Natural killer cell (primary cell): ENCODE data around the gene TMEM161A. TPM values are rescaled to one million over a fixed set of nuclear protein-coding genes. Genes with fewer than 3 reads are reported as not detected.

Experiments
- ATAC-seq, 3 donors: fragments of 150-1000 bp in 2 of 3; fragments of 200-7000 bp in 1 of 3; cut with Tn5 transposase; 1 replicate in 1 of 3; 2 replicates in 2 of 3; pipeline ENCODE4 v1.10.0; 2021; ENCODE audit warnings: mild to moderate bottlenecking in 2 of 3, moderate library complexity in 2 of 3
- DNase-seq, 2 donors: peaks; one replicate each; pipeline versions ENCODE4 v3.0.0 to v3.0.0-alpha.2; 2013 to 2021; ENCODE audit warnings: mixed read lengths in 1 of 2
- H3K27ac ChIP-seq: one replicate; pipeline ENCODE4 v1.5.1; 2013; ENCODE audit warnings: mild to moderate bottlenecking, low read length
- H3K27me3 ChIP-seq: one replicate; pipeline ENCODE4 v1.6.1; 2013; ENCODE audit warnings: low read length; ENCODE audit not compliant: control insufficient read depth, insufficient read depth
- H3K36me3 ChIP-seq: one replicate; pipeline ENCODE4 v1.6.1; 2013; ENCODE audit warnings: low read length; ENCODE audit not compliant: control insufficient read depth, insufficient read depth
- H3K4me1 ChIP-seq: one replicate; pipeline ENCODE4 v1.6.1; 2013; ENCODE audit warnings: low read length; ENCODE audit not compliant: control insufficient read depth, insufficient read depth
- H3K4me3 ChIP-seq: one replicate; pipeline ENCODE4 v1.5.1; 2013; ENCODE audit warnings: low read length
- H3K9me3 ChIP-seq: one replicate; pipeline ENCODE4 v1.6.1; 2013; ENCODE audit warnings: low read length; ENCODE audit not compliant: control insufficient read depth, insufficient read depth
- H3K27ac Mint-ChIP-seq, 2 donors: one replicate each; pipeline ENCODE4 v1.8.0; 2022; ENCODE audit warnings: mild to moderate bottlenecking in 2 of 2, mixed read lengths in 2 of 2, moderate library complexity in 1 of 2
- H3K27me3 Mint-ChIP-seq, 2 donors: one replicate each; pipeline ENCODE4 v1.8.0; 2022; ENCODE audit warnings: low read depth in 2 of 2, mixed read lengths in 2 of 2
- H3K36me3 Mint-ChIP-seq: one replicate; pipeline ENCODE4 v1.8.0; 2022; ENCODE audit warnings: mixed read lengths
- H3K4me1 Mint-ChIP-seq, 2 donors: one replicate each; pipeline ENCODE4 v1.8.0; 2022; ENCODE audit warnings: mixed read lengths in 2 of 2
- H3K4me3 Mint-ChIP-seq: one replicate; pipeline ENCODE4 v1.8.0; 2022; ENCODE audit warnings: mild to moderate bottlenecking, moderate library complexity, mixed read lengths
- H3K9me3 Mint-ChIP-seq, 2 donors: one replicate each; pipeline ENCODE4 v1.8.0; 2022; ENCODE audit warnings: mixed read lengths in 2 of 2
- WGBS: methylation state at CpG from one replicate; pipeline ENCODE4 v1.1.7; 2013; ENCODE audit warnings: missing lambda C conversion rate; ENCODE audit not compliant: insufficient coverage; 5-methylcytosine and 5-hydroxymethylcytosine counted together
- intact Hi-C: fragments of 100-400 bp; cut with micrococcal nuclease; formaldehyde crosslinking; loops from one replicate; pipeline ENCODE4 v1.14.2; 2022
- total RNA-seq, 4 donors: library from RNA; stranded (reverse); fragments of 120-200 nt in 1 of 4; gene quantifications; one replicate each; pipeline versions ENCODE4 v1.2.3 to v1.2.4, GENCODE V29; 2013 to 2022
- TF ChIP-seq, protein P1 (sequence below): fragments of 200-600 bp; IDR thresholded peaks from one replicate; pipeline ENCODE4 v1.8.0; 2022; ENCODE audit warnings: antibody characterized with exemption

The TMEM161A gene
- total RNA-seq, 3 donors from 2014 or later (not counting 1 experiment from before 2014, with no cell fraction given) = 13.9 to 16.5 (median 14.2) TPM

DNA sequence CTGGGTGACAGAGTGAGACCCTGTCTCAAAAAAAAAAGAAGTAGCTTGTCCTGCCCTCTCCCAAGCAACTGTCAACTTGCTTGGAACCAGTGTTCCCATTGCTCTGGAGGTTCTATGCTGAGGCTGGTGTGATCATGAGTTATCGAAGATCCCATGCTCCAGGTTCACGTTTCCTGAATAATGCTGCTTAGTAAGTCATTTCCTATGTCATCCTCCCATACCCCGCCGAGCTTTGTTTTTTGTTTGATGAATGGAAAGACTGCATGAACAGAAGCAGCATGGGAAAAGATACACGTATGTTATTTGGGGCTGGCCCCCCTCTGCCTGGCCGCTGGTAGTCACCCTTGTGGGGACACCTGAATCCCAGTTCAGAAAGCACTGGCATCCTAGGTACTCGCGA lies 63.2 kb downstream of the TMEM161A start:
- no peaks in the 10 kb centered on the region for H3K27me3 Mint-ChIP-seq
- peaks cover 13% of the 10 kb centered on the region for H3K36me3 ChIP-seq
- no peak overlapping the region for H3K27ac ChIP-seq
- DNase-seq = no peak
- H3K4me1 Mint-ChIP-seq = peaks cover 41 to 42% of the 10 kb centered on the region in 2 donors
- intact Hi-C loops = no loop called here
- peaks cover 9% of the 10 kb centered on the region for H3K4me1 ChIP-seq
- no peaks in the 10 kb centered on the region for H3K27me3 ChIP-seq
- TF ChIP-seq, protein P1, sequence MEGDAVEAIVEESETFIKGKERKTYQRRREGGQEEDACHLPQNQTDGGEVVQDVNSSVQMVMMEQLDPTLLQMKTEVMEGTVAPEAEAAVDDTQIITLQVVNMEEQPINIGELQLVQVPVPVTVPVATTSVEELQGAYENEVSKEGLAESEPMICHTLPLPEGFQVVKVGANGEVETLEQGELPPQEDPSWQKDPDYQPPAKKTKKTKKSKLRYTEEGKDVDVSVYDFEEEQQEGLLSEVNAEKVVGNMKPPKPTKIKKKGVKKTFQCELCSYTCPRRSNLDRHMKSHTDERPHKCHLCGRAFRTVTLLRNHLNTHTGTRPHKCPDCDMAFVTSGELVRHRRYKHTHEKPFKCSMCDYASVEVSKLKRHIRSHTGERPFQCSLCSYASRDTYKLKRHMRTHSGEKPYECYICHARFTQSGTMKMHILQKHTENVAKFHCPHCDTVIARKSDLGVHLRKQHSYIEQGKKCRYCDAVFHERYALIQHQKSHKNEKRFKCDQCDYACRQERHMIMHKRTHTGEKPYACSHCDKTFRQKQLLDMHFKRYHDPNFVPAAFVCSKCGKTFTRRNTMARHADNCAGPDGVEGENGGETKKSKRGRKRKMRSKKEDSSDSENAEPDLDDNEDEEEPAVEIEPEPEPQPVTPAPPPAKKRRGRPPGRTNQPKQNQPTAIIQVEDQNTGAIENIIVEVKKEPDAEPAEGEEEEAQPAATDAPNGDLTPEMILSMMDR = no peak
- no peak overlapping the region for H3K4me3 ChIP-seq
- ATAC-seq = no peak
- no peaks in the 10 kb centered on the region for H3K36me3 Mint-ChIP-seq
- WGBS = 98% methylated on average over 6 of the region's 8 CpGs
- H3K4me3 Mint-ChIP-seq = no peak overlapping the region
- no peaks in the 10 kb centered on the region for H3K9me3 Mint-ChIP-seq
- H3K9me3 ChIP-seq = no peaks in the 10 kb centered on the region
- H3K27ac Mint-ChIP-seq = no peak overlapping the region

DNA sequence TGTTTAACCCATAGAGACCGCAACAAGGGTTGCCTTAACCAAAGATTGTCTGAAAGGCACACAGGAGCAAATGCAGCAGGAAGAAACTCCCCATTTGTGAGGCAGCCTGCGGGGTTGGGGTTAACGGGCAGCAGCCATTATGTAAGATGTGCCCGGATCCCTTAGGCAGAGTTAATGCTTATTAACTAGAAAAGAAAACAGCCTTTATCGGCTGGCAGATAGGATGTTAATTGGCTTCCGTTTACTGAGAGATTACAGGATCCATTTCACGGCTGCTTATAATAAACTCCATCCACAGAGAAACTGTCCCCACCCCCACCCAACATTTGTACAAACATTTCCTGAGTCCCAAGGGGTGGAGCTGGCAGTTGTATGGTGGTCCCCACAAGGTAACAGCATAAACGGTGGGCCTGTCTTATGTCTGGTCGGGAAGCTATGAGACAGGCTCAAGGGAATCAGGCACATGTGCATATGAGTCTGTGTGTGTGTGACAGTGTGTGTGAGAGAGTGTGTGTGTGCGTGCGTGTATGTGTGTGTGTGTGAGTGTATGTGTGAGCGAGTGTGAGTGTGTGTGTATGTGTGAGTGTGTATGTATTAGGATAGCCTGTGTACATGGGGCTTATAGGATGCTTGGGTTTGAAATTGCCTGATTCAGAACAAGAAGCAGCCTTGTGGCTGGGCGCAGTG lies 63.9 kb downstream of the TMEM161A start:
- H3K4me3 ChIP-seq = no peak overlapping the region
- Mint-ChIP-seq H3K4me1 (peaks cover 39% of the 10 kb centered on the region in 2 donors), H3K4me3 (no peak overlapping the region), H3K9me3 (no peaks in the 10 kb centered on the region), H3K27me3 (no peaks in the 10 kb centered on the region), H3K27ac (peak overlapping the region in 1 of 2 donors; percentile 5), H3K36me3 (no peaks in the 10 kb centered on the region)
- peaks cover 11% of the 10 kb centered on the region for H3K36me3 ChIP-seq
- TF ChIP-seq, protein P1 = no peak
- no peaks in the 10 kb centered on the region for H3K27me3 ChIP-seq
- ATAC-seq = no peak
- no peaks in the 10 kb centered on the region for H3K9me3 ChIP-seq
- 90% methylated on average over 13 of the region's 13 CpGs for WGBS
- H3K4me1 ChIP-seq = peaks cover 13% of the 10 kb centered on the region
- no peak for DNase-seq
- H3K27ac ChIP-seq = no peak overlapping the region
- intact Hi-C loops = no loop called here

DNA sequence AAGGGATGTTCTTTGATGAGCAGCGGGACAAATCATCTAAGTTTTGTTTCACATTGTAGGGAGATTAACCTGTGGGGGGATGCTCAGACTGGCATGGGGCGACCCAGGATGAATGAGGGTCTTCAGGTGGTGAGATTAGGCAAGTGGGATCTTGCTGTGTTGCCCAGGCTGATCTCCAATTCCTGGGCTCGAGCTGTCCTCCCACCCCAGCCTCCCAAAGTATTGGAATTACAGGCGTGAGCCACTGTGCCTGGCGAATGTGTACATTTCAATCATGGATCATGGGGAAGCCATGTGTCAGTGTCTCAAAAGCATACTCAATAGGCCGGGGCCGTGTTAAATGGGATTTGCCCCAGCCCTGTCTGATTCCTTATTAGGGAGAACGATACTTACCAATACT lies 66.4 kb downstream of the TMEM161A start:
- DNase-seq (no peak), ATAC-seq (no peak)
- H3K4me3 Mint-ChIP-seq = no peak overlapping the region
- H3K9me3 Mint-ChIP-seq = no peaks in the 10 kb centered on the region
- no peak overlapping the region for H3K4me3 ChIP-seq
- WGBS = 97% methylated on average over 8 of the region's 8 CpGs
- H3K36me3 ChIP-seq = peaks cover 9% of the 10 kb centered on the region
- no peaks in the 10 kb centered on the region for H3K27me3 ChIP-seq
- no peaks in the 10 kb centered on the region for H3K27me3 Mint-ChIP-seq
- TF ChIP-seq, protein P1 = no peak
- no peaks in the 10 kb centered on the region for H3K36me3 Mint-ChIP-seq
- H3K4me1 ChIP-seq = peaks cover 33% of the 10 kb centered on the region
- intact Hi-C loops = no loop called here
- no peaks in the 10 kb centered on the region for H3K9me3 ChIP-seq
- H3K4me1 Mint-ChIP-seq = peaks cover 28 to 39% of the 10 kb centered on the region in 2 donors
- no peak overlapping the region for H3K27ac ChIP-seq
- no peak overlapping the region for H3K27ac Mint-ChIP-seq

Other genes starting within 250 kb of the TMEM161A start
- gene CERS1, start 242.3 kb downstream of the TMEM161A start, total RNA-seq = not detected
- gene COPE, start 219.1 kb downstream of the TMEM161A start, total RNA-seq = 100 to 1,000 TPM; 204 to 228 (median 218) TPM
- 10 to 100 TPM; 59.3 to 66.9 (median 62.9) TPM for gene DDX49, start 218.8 kb downstream of the TMEM161A start, total RNA-seq
- gene HOMER3, start 197.3 kb downstream of the TMEM161A start, total RNA-seq = 1 to 10 TPM in 1 of 3 donors, under 1 TPM in 1, not detected in 1; 0.19 to 4.8 TPM
- 100 to 1,000 TPM; 220 to 237 (median 236) TPM for gene SUGP2, start 105.0 kb downstream of the TMEM161A start, total RNA-seq
- 10 to 100 TPM; 19.3 to 21.2 (median 21.0) TPM for gene ARMC6, start 104.9 kb downstream of the TMEM161A start, total RNA-seq
- gene SLC25A42, start 74.5 kb downstream of the TMEM161A start, total RNA-seq = 10 to 100 TPM; 34.6 to 50.3 (median 41.8) TPM
- 1 to 10 TPM; 4.7 to 7.0 (median 5.6) TPM for gene MEF2B, start 31.8 kb upstream of the TMEM161A start, total RNA-seq
- gene BORCS8, start 53.7 kb upstream of the TMEM161A start, total RNA-seq = 10 to 100 TPM; 28.2 to 42.4 (median 33.2) TPM
- 10 to 100 TPM; 50.1 to 67.5 (median 66.0) TPM for gene RFXANK, start 53.8 kb upstream of the TMEM161A start, total RNA-seq
- gene NR2C2AP, start 64.9 kb upstream of the TMEM161A start, total RNA-seq = 10 to 100 TPM; 14.7 to 16.7 (median 16.4) TPM
- not detected for gene NCAN, start 73.5 kb upstream of the TMEM161A start, total RNA-seq
- not detected for gene TM6SF2, start 134.8 kb upstream of the TMEM161A start, total RNA-seq
- gene SUGP1, start 182.0 kb upstream of the TMEM161A start, total RNA-seq = 10 to 100 TPM; 64.7 to 86.5 (median 75.8) TPM
- 100 to 1,000 TPM; 144 to 164 (median 151) TPM for gene MAU2, start 182.4 kb upstream of the TMEM161A start, total RNA-seq